SK-N-MC (cell line): ENCODE data around the gene ZSCAN30.

Experiments used
- EZH2 ChIP-seq: fragments of 200-600 bp; sonication (generic); IDR thresholded peaks from one replicate; pipeline ENCODE4 v1.6.1; 2017; ENCODE audit warnings: antibody characterized with exemption
- POLR2AphosphoS5 ChIP-seq: IDR thresholded peaks from 2 replicates; pipeline ENCODE4 v1.6.1; 2012; ENCODE audit warnings: mild to moderate bottlenecking, low read depth, low read length, borderline replicate concordance

DNA sequence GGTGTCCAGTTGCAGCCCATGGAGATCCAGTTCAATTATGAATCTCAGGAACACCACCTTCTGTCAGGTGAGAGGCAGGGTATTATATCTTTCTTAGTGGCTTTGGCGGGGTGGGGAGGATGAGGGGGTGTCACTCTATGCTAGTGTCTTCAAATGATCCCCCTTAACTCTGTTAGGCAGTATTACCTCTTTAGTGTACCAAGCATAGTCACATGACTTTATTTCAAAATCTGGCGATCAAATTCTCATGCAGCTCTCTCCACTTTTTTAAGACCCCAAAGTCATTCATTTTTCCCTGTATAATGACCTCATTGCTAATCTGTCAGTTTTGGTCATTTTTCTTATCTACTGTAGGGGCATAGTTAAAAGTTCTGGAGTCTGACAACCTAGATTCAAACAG is 1.1 kb upstream of the ZSCAN30 start:
- TF ChIP-seq POLR2AphosphoS5, result no peak
- TF ChIP-seq EZH2, result no peak
